GM23338 (cell line): ENCODE data around the gene DOCK2. TPM values are rescaled to one million over a fixed set of nuclear protein-coding genes. Genes with fewer than 3 reads are reported as not detected.

Experiments used
- ATAC-seq: fragments of 200-7000 bp; cut with Tn5 transposase; 3 replicates; pipeline ENCODE4 v1.9.1; 2020
- DNase-seq: peaks from one replicate; pipeline ENCODE4 v3.0.0-alpha.2; 2015; ENCODE audit warnings: low spot score
- H2AFZ ChIP-seq: fragments of 200-600 bp; sonication (generic); 2 replicates; pipeline ENCODE4 v1.8.0; 2016; ENCODE audit warnings: antibody characterized with exemption, mild to moderate bottlenecking, moderate library complexity
- H3F3A ChIP-seq: fragments of 200-600 bp; sonication (generic); replicated peaks from 2 replicates; pipeline ENCODE4 v1.8.0; 2017; ENCODE audit warnings: antibody characterized with exemption, mixed run types, low read depth
- H3K27ac ChIP-seq: fragments of 200-600 bp; sonication (generic); 2 replicates; pipeline ENCODE4 v1.6.1; 2016; ENCODE audit warnings: low read depth
- H3K27me3 ChIP-seq: fragments of 200-600 bp; sonication (generic); 2 replicates; pipeline ENCODE4 v1.8.0; 2016; ENCODE audit warnings: mild to moderate bottlenecking, mixed run types, moderate library complexity; ENCODE audit not compliant: insufficient read depth
- H3K36me3 ChIP-seq: fragments of 200-600 bp; sonication (generic); 2 replicates; pipeline ENCODE4 v1.8.0; 2016; ENCODE audit warnings: mild to moderate bottlenecking; ENCODE audit not compliant: insufficient read depth
- H3K4me1 ChIP-seq: fragments of 200-600 bp; sonication (generic); 2 replicates; pipeline ENCODE4 v1.8.0; 2016; ENCODE audit warnings: mild to moderate bottlenecking, moderate library complexity; ENCODE audit not compliant: insufficient read depth
- H3K4me2 ChIP-seq: fragments of 200-600 bp; sonication (generic); 2 replicates; pipeline ENCODE4 v1.7.1; 2017; ENCODE audit warnings: mixed run types
- H3K4me3 ChIP-seq: fragments of 200-600 bp; sonication (generic); 2 replicates; pipeline ENCODE4 v1.6.1; 2016; ENCODE audit warnings: mixed run types
- H3K79me2 ChIP-seq: fragments of 200-600 bp; sonication (generic); replicated peaks from 2 replicates; pipeline ENCODE4 v1.8.0; 2017; ENCODE audit warnings: mild to moderate bottlenecking; ENCODE audit not compliant: insufficient read depth
- H3K9me2 ChIP-seq: fragments of 200-600 bp; sonication (generic); 2 replicates; pipeline ENCODE4 v1.8.0; 2017; ENCODE audit not compliant: insufficient read depth
- H4K20me1 ChIP-seq: fragments of 200-600 bp; sonication (generic); replicated peaks from 2 replicates; pipeline ENCODE4 v1.8.0; 2017; ENCODE audit warnings: mild to moderate bottlenecking; ENCODE audit not compliant: insufficient read depth
- H3K27ac Mint-ChIP-seq: 2 replicates; pipeline ENCODE4 v1.8.0; 2020; ENCODE audit warnings: inconsistent platforms, mild to moderate bottlenecking, moderate library complexity, mixed read lengths
- H3K27me3 Mint-ChIP-seq: 3 replicates; pipeline ENCODE4 v1.8.0; 2022; ENCODE audit warnings: low read depth, mild to moderate bottlenecking, moderate library complexity, mixed read lengths, inconsistent platforms; ENCODE audit not compliant: insufficient read depth, poor library complexity
- H3K36me3 Mint-ChIP-seq: 3 replicates; pipeline ENCODE4 v1.8.0; 2021; ENCODE audit warnings: low read depth, mild to moderate bottlenecking, inconsistent platforms, moderate library complexity, mixed read lengths
- H3K4me1 Mint-ChIP-seq: 3 replicates; pipeline ENCODE4 v1.8.0; 2020; ENCODE audit warnings: mild to moderate bottlenecking, inconsistent platforms, mixed read lengths
- H3K4me3 Mint-ChIP-seq: 3 replicates; pipeline ENCODE4 v1.8.0; 2021; ENCODE audit warnings: moderate library complexity, mild to moderate bottlenecking, inconsistent platforms, mixed read lengths
- H3K9me3 Mint-ChIP-seq: 3 replicates; pipeline ENCODE4 v1.8.0; 2020; ENCODE audit warnings: moderate library complexity, mild to moderate bottlenecking, inconsistent platforms, mixed read lengths
- CREB1 ChIP-seq: fragments of 250-450 bp; sonication (Bioruptor Pico); IDR thresholded peaks from 2 replicates; pipeline ENCODE4 v1.5.0; 2020; ENCODE audit warnings: low read depth, mild to moderate bottlenecking, moderate library complexity
- CTCF ChIP-seq, 2 experiments: fragments of 200-600 bp in 1 of 2; sonication (generic) in 1 of 2; conservative IDR thresholded peaks; 2 replicates each; pipeline versions ENCODE4 v1.5.1 to v1.6.1; 2016 to 2017; ENCODE audit warnings: antibody characterized with exemption in 2 of 2, low read depth in 2 of 2, mild to moderate bottlenecking in 2 of 2, moderate library complexity in 1 of 2
- ETS1 ChIP-seq: IDR thresholded peaks from 2 replicates; pipeline ENCODE4 v1.6.1; 2016; ENCODE audit warnings: antibody characterized with exemption
- JUNB ChIP-seq: IDR thresholded peaks from one replicate; pipeline ENCODE4 v1.6.1; 2016; ENCODE audit warnings: antibody characterized with exemption; ENCODE audit not compliant: unreplicated experiment
- NANOG ChIP-seq: IDR thresholded peaks from 2 replicates; pipeline ENCODE4 v1.6.1; 2016; ENCODE audit warnings: antibody characterized with exemption, borderline replicate concordance
- REST ChIP-seq: IDR thresholded peaks from one replicate; pipeline ENCODE4 v1.6.1; 2018; ENCODE audit warnings: antibody characterized with exemption; ENCODE audit not compliant: unreplicated experiment
- STAT1 ChIP-seq: IDR thresholded peaks from one replicate; pipeline ENCODE4 v1.6.1; 2016; ENCODE audit warnings: antibody characterized with exemption; ENCODE audit not compliant: unreplicated experiment
- ZNF114 ChIP-seq: fragments of 250-450 bp; sonication (Bioruptor Pico); IDR thresholded peaks from 2 replicates; pipeline ENCODE4 v1.5.0; 2020; ENCODE audit warnings: mild to moderate bottlenecking, moderate library complexity
- ZNF331 ChIP-seq: fragments of 250-450 bp; sonication (Bioruptor Pico); IDR thresholded peaks from 2 replicates; pipeline ENCODE4 v1.5.0; 2020; ENCODE audit warnings: low read depth, mild to moderate bottlenecking, moderate library complexity
- polyA plus RNA-seq: library from polyadenylated mRNA; unstranded; fragments of >200 nt; fragmentation: Nextera tagmentation; extraction: Ambion mirVana; gene quantifications from 2 replicates; pipeline ENCODE4 v1.2.1, GENCODE V29; 2016
- total RNA-seq: library from RNA; depleted of rRNA; stranded (reverse); fragments of >200 nt; shearing (Covaris generic); gene quantifications from 2 replicates; pipeline ENCODE4 v1.2.3, GENCODE V29; 2014

DOCK2 gene
- total and polyA plus RNA-seq, 2 experiments from 2014 or later: 3.7 to 9.4 TPM

- TF ChIP-seq REST (no peak), NANOG (no peak), ETS1 (no peak), CTCF (conservative IDR thresholded peaks at IDR 0.05; ENCODE audit: low read depth in 2 of 2) (no peak), CREB1 (CRISPR knock-in tag) (no peak)
Observed at GRCh38 chr5:169934990-169935389, 297.9 kb downstream of the DOCK2 start (continued).

GRCh38 chr5:169935762-169936161 lies 298.7 kb downstream of the DOCK2 start:
- no peaks in the 10 kb centered on the region for H3K79me2 ChIP-seq
- Mint-ChIP-seq H3K27ac (no peak overlapping the region), H3K27me3 (no peaks in the 10 kb centered on the region), H3K4me1 (peaks cover 10% of the 10 kb centered on the region; the same call in 2 of the 3 replicates), H3K4me3 (no peak overlapping the region), H3K36me3 (no peaks in the 10 kb centered on the region), H3K9me3 (no peaks in the 10 kb centered on the region)
- no peak overlapping the region for H3K27ac ChIP-seq
- H3F3A ChIP-seq: no peaks in the 10 kb centered on the region
- H3K4me2 ChIP-seq: no peak overlapping the region
- DNase-seq (no peak), ATAC-seq (no peak)
- H4K20me1 ChIP-seq: no peaks in the 10 kb centered on the region
- no peaks in the 10 kb centered on the region for H3K27me3 ChIP-seq
- no peak overlapping the region for H2AFZ ChIP-seq
- H3K9me2 ChIP-seq: no peaks in the 10 kb centered on the region
- H3K4me1 ChIP-seq: no peaks in the 10 kb centered on the region
- no peaks in the 10 kb centered on the region for H3K36me3 ChIP-seq
- no peak overlapping the region for H3K4me3 ChIP-seq
- TF ChIP-seq ZNF114 (no peak), ZNF331 (CRISPR knock-in tag) (no peak), JUNB (no peak), STAT1 (no peak), REST (no peak)
